Esophagus muscularis mucosa (tissue), 3 donors: Measurements from ENCODE around the gene SPSB4.
"Not testable (repeated sequence)": the region's sequence is repeated elsewhere in the genome, so short reads cannot be mapped to it uniquely, and the experiment has no call there.

Experiments
- CTCF ChIP-seq, 3 experiments: fragments of 200-600 bp in 2 of 3; fragments of 450-650 bp in 1 of 3; sonication (generic) in 2 of 3; IDR thresholded peaks; one replicate each; pipeline ENCODE4 v1.5.1; 2017 to 2019; ENCODE audit warnings: antibody characterized with exemption in 3 of 3, mild to moderate bottlenecking in 2 of 3, moderate library complexity in 1 of 3
- POLR2A ChIP-seq: fragments of 450-650 bp; IDR thresholded peaks from one replicate; pipeline ENCODE4 v1.6.1; 2017; ENCODE audit warnings: antibody characterized with exemption, moderate library complexity, mild to moderate bottlenecking, low read depth

- TF ChIP-seq CTCF (IDR thresholded peaks at IDR 0.05); POLR2A: not testable (repeated sequence)
Measured at GRCh38 chr3:141017366-141018322, 33.5 kb upstream of the SPSB4 start.
